ENCODE results near the gene L3MBTL2. TPM values are rescaled to one million over a fixed set of nuclear protein-coding genes. Genes with fewer than 3 reads are reported as not detected.

L3MBTL2 gene

Small RNAs within 50 kb of the gene (small RNA-seq; reads per million reads assigned to genes)
- not detected for gene MIR6889 (ENCODE audit: low read depth)
- not detected for gene RNU6-375P (ENCODE audit: low read depth)
